Naive thymus-derived CD4-positive, alpha-beta T cell (primary cell): Measurements from ENCODE around the gene KLRF1. TPM values are rescaled to one million over a fixed set of nuclear protein-coding genes. Genes with fewer than 3 reads are reported as not detected.

ENCODE experiments used
- ATAC-seq: fragments of 150-1000 bp; cut with Tn5 transposase; 2 replicates; pipeline ENCODE4 v1.10.0; 2021; ENCODE audit warnings: mild to moderate bottlenecking, moderate library complexity
- CTCF ChIA-PET: fragments of 350-600 bp; sonication (Branson Sonifier 250); formaldehyde crosslinking; loops from one replicate; lab custom pipeline; 2021; ENCODE audit warnings: antibody characterized with exemption; lab: Charles Lee
- POLR2A ChIA-PET: fragments of 350-600 bp; sonication (Branson Sonifier 250); formaldehyde crosslinking; loops from one replicate; lab custom pipeline; 2021; ENCODE audit warnings: antibody characterized with exemption, inconsistent platforms; lab: Charles Lee
- DNase-seq, 9 donors: peaks; one replicate each; pipeline versions ENCODE4 v3.0.0 to v3.0.0-alpha.2; 2020 to 2022; ENCODE audit warnings: mixed read lengths in 1 of 9
- H3K27ac ChIP-seq: one replicate; pipeline ENCODE4 v1.7.0; 2013; ENCODE audit warnings: mild to moderate bottlenecking, low read depth, low read length, moderate library complexity
- H3K27me3 ChIP-seq, 2 donors: one replicate each; pipeline ENCODE4 v1.7.0; 2013; ENCODE audit warnings: low read length in 2 of 2, mild to moderate bottlenecking in 2 of 2, moderate library complexity in 2 of 2; ENCODE audit not compliant: control insufficient read depth in 2 of 2, insufficient read depth in 2 of 2
- H3K36me3 ChIP-seq, 3 experiments: 1 replicate in 2 of 3; 2 replicates in 1 of 3; pipeline ENCODE4 v1.7.0; 2013; ENCODE audit warnings: low read length in 3 of 3, mild to moderate bottlenecking in 3 of 3, moderate library complexity in 1 of 3; ENCODE audit not compliant: insufficient read depth in 3 of 3, control insufficient read depth in 2 of 3
- H3K4me1 ChIP-seq, 2 donors: one replicate each; pipeline ENCODE4 v1.7.0; 2013; ENCODE audit warnings: low read length in 2 of 2, mild to moderate bottlenecking in 2 of 2, moderate library complexity in 1 of 2; ENCODE audit not compliant: control insufficient read depth in 2 of 2, insufficient read depth in 2 of 2
- H3K4me3 ChIP-seq: 2 replicates; pipeline ENCODE4 v1.7.0; 2013; ENCODE audit warnings: mild to moderate bottlenecking, low read length
- H3K9me3 ChIP-seq, 3 experiments: 1 replicate in 2 of 3; 2 replicates in 1 of 3; pipeline ENCODE4 v1.7.0; 2013; ENCODE audit warnings: low read length in 3 of 3; ENCODE audit not compliant: control insufficient read depth in 2 of 3
- H3K27ac Mint-ChIP-seq, 9 donors: one replicate each; pipeline ENCODE4 v1.8.0; 2020 to 2022; ENCODE audit warnings: mixed read lengths in 9 of 9, mild to moderate bottlenecking in 8 of 9, moderate library complexity in 5 of 9, inconsistent platforms in 2 of 9
- H3K27me3 Mint-ChIP-seq, 5 donors: one replicate each; pipeline ENCODE4 v1.8.0; 2021 to 2022; ENCODE audit warnings: mixed read lengths in 5 of 5, mild to moderate bottlenecking in 1 of 5
- H3K36me3 Mint-ChIP-seq, 5 donors: one replicate each; pipeline ENCODE4 v1.8.0; 2020 to 2022; ENCODE audit warnings: mixed read lengths in 5 of 5, mild to moderate bottlenecking in 3 of 5, inconsistent platforms in 1 of 5
- H3K4me1 Mint-ChIP-seq, 7 donors: one replicate each; pipeline ENCODE4 v1.8.0; 2020 to 2022; ENCODE audit warnings: mixed read lengths in 7 of 7, mild to moderate bottlenecking in 3 of 7, inconsistent platforms in 1 of 7
- H3K4me3 Mint-ChIP-seq, 10 donors: one replicate each; pipeline ENCODE4 v1.8.0; 2020 to 2022; ENCODE audit warnings: mild to moderate bottlenecking in 10 of 10, mixed read lengths in 10 of 10, moderate library complexity in 6 of 10, inconsistent platforms in 2 of 10
- H3K9me3 Mint-ChIP-seq, 11 donors: one replicate each; pipeline ENCODE4 v1.8.0; 2020 to 2022; ENCODE audit warnings: mixed read lengths in 11 of 11, mild to moderate bottlenecking in 4 of 11, inconsistent platforms in 1 of 11, moderate library complexity in 1 of 11
- intact Hi-C, 2 donors: fragments of 100-400 bp; cut with micrococcal nuclease; formaldehyde crosslinking; loops; one replicate each; pipeline ENCODE4 v1.15.1; 2023
- polyA plus RNA-seq, 2 donors: library from polyadenylated mRNA; unstranded; fragments of 300-500 nt; fragmentation: Illumina TruSeq; gene quantifications; one replicate each; pipeline ENCODE4 v1.2.3, GENCODE V29; 2021
- total RNA-seq, 6 experiments: library from RNA in 5 of 6; stranded (reverse) in 5 of 6; gene quantifications; 1 replicate in 5 of 6; 2 replicates in 1 of 6; pipeline ENCODE4 v1.2.3 and lab custom pipeline; 2021 to 2026

Gene KLRF1
- total and polyA plus RNA-seq, 7 experiments from 2014 or later, result 0.35 to 34.8 (median 1.3) TPM

DNA sequence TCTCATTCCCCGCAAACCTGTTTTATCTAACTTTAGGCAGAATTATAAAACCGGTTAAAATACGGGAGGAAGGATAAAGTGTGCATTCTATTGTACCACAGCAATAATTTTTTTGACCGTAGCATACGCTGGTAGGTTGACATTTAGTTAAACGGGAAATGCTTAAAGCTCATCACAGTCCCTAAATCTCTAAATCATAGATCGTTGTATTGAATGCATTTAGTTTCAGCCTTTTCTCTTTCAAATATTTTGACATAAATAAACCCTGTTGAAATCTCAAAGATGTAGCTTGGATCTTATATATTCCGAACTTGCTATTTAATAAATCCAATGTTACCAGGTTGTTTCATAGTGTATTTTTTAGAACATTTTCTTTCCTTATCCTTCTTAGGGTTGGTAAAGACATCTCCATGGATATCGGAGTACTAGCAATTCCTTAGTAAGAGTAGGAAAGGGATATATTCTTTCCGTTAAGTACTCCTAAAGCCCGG lies 41.1 kb downstream of the KLRF1 start:
- no peaks in the 10 kb centered on the region for H3K27me3 ChIP-seq
- peaks cover 7 to 15% of the 10 kb centered on the region in 2 donors for H3K4me1 ChIP-seq
- H3K4me3 ChIP-seq, result peak overlapping the region; percentile 68
- H3K27ac ChIP-seq, result peak overlapping the region; percentile 94
- Mint-ChIP-seq H3K9me3 (peaks cover 4 to 10% (median 9%) of the 10 kb centered on the region in 11 donors), H3K27ac (peak overlapping the region; percentile 97 to 100 (median 99)), H3K36me3 (peaks cover 4 to 25% (median 12%) of the 10 kb centered on the region in 5 donors), H3K4me3 (peak overlapping the region; percentile 87 to 99 (median 93)), H3K27me3 (no peaks in the 10 kb centered on the region), H3K4me1 (peaks cover 18 to 52% (median 40%) of the 10 kb centered on the region in 7 donors)
- intact Hi-C loops, result loop anchor here (1.0 to 5.0 kb wide), 12 partner anchors 14 to 744 kb away; partner anchors contain the start of genes GABARAPL1 (in 1 of the 2) and MAGOHB (in 1 of the 2)
- POLR2A ChIA-PET, result interaction anchor here (0.5 to 4.2 kb wide), 22 partner anchors 13 to 499 kb away, joined by 3 to 88 read pairs (median 5); partner anchors contain the start of genes CD69, CLEC2D and GABARAPL1
- ATAC-seq (no peak), DNase-seq (peak in 5 of 9 donors; percentile 20 to 45 (median 29))
- CTCF ChIA-PET, result interaction anchor here (0.6 kb wide), 1 partner anchor 52 kb away, joined by 3 read pairs; no protein-coding TSS in a partner anchor
- H3K9me3 ChIP-seq, result peaks cover 0 to under 1% (median 0%) of the 10 kb centered on the region in 3 experiments
- no peaks in the 10 kb centered on the region for H3K36me3 ChIP-seq

DNA sequence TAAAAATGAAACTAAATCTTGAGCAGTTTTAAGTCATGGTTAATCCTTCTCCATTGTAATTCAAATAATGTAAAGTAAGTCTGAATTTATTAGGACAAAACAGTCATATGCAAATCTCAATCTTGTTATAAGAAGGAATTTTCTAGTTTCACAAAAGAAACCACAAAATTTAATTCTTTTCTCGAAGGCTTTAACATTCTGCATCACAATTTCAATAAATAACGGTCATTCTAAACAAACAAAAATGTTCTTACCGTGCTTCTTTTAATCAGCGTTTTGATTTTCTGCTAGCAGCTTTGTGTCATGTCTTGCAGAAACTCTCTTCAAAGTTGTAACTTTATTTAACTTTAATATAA lies 41.6 kb downstream of the KLRF1 start:
- Mint-ChIP-seq H3K4me1 (peaks cover 12 to 50% (median 35%) of the 10 kb centered on the region in 7 donors), H3K4me3 (peak overlapping the region; percentile 87 to 99 (median 93)), H3K36me3 (peaks cover 0 to 19% (median 6%) of the 10 kb centered on the region in 5 donors)

GRCh38 chr12:9869307-9870161 lies 42.3 kb downstream of the KLRF1 start, which contains the start of gene CLEC2B:
TSS of gene CLEC2B (minus strand) at chr12:9869354.
- H3K27ac ChIP-seq, result peak within 1 kb of the TSS; percentile 94
- DNase-seq (peak in 7 of 9 donors; percentile 54 to 71 (median 58)), ATAC-seq (peak; percentile 83)
- Mint-ChIP-seq H3K36me3 (peaks cover 0 to 15% (median 3%) of the 10 kb centered on the region in 5 donors), H3K27me3 (no peaks in the 10 kb centered on the region), H3K27ac (peak within 1 kb of the TSS; percentile 97 to 100 (median 99)), H3K9me3 (no peaks in the 10 kb centered on the region), H3K4me3 (peak within 1 kb of the TSS; percentile 87 to 99 (median 93)), H3K4me1 (peaks cover 7 to 44% (median 29%) of the 10 kb centered on the region in 7 donors)
- ChIA-PET POLR2A (interaction anchor here (0.6 to 4.2 kb wide), 29 partner anchors 11 to 343 kb away, joined by 3 to 88 read pairs (median 4); partner anchors contain the start of genes CD69, CLEC2D and GABARAPL1), CTCF (interaction anchor here (0.6 to 2.7 kb wide), 4 partner anchors 53 to 127 kb away, joined by 3 to 9 read pairs (median 4); no protein-coding TSS in a partner anchor)
- peaks cover 7 to 14% of the 10 kb centered on the region in 2 donors for H3K4me1 ChIP-seq
- no peaks in the 10 kb centered on the region for H3K36me3 ChIP-seq
- H3K27me3 ChIP-seq, result no peaks in the 10 kb centered on the region
- peak within 1 kb of the TSS; percentile 68 for H3K4me3 ChIP-seq
- no peaks in the 10 kb centered on the region for H3K9me3 ChIP-seq
- intact Hi-C loops, result loop anchor here (1.0 to 5.0 kb wide), 17 partner anchors 15 to 743 kb away; partner anchors contain the start of genes GABARAPL1 (in 2 of the 2), CD69 (in 1 of the 2) and MAGOHB (in 1 of the 2)

More for the DNA sequence above, 41.6 kb downstream of the KLRF1 start:
- Histone ChIP-seq H3K36me3 (no peaks in the 10 kb centered on the region), H3K4me1 (peaks cover 7 to 15% of the 10 kb centered on the region in 2 donors), H3K9me3 (no peaks in the 10 kb centered on the region), H3K4me3 (peak overlapping the region; percentile 68), H3K27me3 (no peaks in the 10 kb centered on the region), H3K27ac (peak overlapping the region; percentile 94)
- ATAC-seq (no peak), DNase-seq (no peak)
- CTCF ChIA-PET, result interaction anchor here (0.6 to 0.9 kb wide), 2 partner anchors 53 to 111 kb away, joined by 3 to 4 read pairs; no protein-coding TSS in a partner anchor
- POLR2A ChIA-PET, result interaction anchor here (0.6 to 4.2 kb wide), 26 partner anchors 11 to 344 kb away, joined by 3 to 88 read pairs (median 4); partner anchors contain the start of genes CD69, CLEC2D and GABARAPL1
- intact Hi-C loops, result loop anchor here (1.0 to 5.0 kb wide), 18 partner anchors 14 to 743 kb away; partner anchors contain the start of genes GABARAPL1 (in 2 of the 2), CD69 (in 1 of the 2) and MAGOHB (in 1 of the 2)
- H3K27me3 Mint-ChIP-seq, result no peaks in the 10 kb centered on the region
- H3K9me3 Mint-ChIP-seq, result peaks cover 0 to 4% (median 3%) of the 10 kb centered on the region in 11 donors
- H3K27ac Mint-ChIP-seq, result peak overlapping the region; percentile 97 to 100 (median 99)

- intact Hi-C loops, result no loop called here
- POLR2A ChIA-PET, result interaction anchor here (0.5 to 3.5 kb wide), 7 partner anchors 16 to 109 kb away, joined by 3 to 28 read pairs (median 5); partner anchors contain the start of gene CD69
- H3K4me3 Mint-ChIP-seq, result peak overlapping the region; percentile 87 to 99 (median 93)
- H3K9me3 ChIP-seq, result no peaks in the 10 kb centered on the region
- CTCF ChIA-PET, result interaction anchor here (0.8 to 2.7 kb wide), 2 partner anchors 25 to 120 kb away, joined by 3 to 9 read pairs; no protein-coding TSS in a partner anchor
- no peaks in the 10 kb centered on the region for H3K27me3 ChIP-seq
- H3K36me3 Mint-ChIP-seq, result peaks cover 0 to 14% (median 3%) of the 10 kb centered on the region in 5 donors
- DNase-seq (peak in 4 of 9 donors; percentile 14 to 41 (median 30)), ATAC-seq (no peak)
- peaks cover 4 to 35% (median 23%) of the 10 kb centered on the region in 7 donors for H3K4me1 Mint-ChIP-seq
- peak overlapping the region; percentile 68 for H3K4me3 ChIP-seq
- peak overlapping the region; percentile 97 to 100 (median 99) for H3K27ac Mint-ChIP-seq
- peaks cover 7 to 9% of the 10 kb centered on the region in 2 donors for H3K4me1 ChIP-seq
- H3K27ac ChIP-seq, result peak overlapping the region; percentile 94
- H3K27me3 Mint-ChIP-seq, result no peaks in the 10 kb centered on the region
- H3K36me3 ChIP-seq, result no peaks in the 10 kb centered on the region
- peaks cover 0 to 1% (median 0%) of the 10 kb centered on the region in 11 donors for H3K9me3 Mint-ChIP-seq
Observed at GRCh38 chr12:9870286-9870866, 43.1 kb downstream of the KLRF1 start.

DNA sequence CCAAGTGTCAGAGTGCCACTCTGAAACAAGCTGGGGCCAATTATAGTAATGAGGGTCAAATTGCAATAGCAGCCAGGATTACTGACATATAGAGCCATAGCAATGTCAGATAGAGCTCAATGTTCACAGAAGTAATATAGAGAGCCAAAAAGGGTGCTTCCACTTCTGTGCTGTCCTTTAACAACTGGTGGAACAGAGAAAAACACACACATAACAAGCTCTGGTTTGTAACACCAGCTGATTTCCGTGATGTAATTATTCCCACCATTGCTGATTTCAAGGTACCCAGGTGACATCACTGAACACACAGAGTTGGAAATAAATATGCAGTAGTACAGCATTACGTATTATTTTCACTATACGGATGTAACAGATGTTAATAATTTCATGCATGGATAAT lies 44.9 kb downstream of the KLRF1 start:
- no peak for ATAC-seq
- Mint-ChIP-seq H3K36me3 (peaks cover 0 to 6% (median 0%) of the 10 kb centered on the region in 5 donors), H3K9me3 (peaks cover 0 to 2% (median 0%) of the 10 kb centered on the region in 11 donors), H3K4me3 (peak overlapping the region in 1 of 10 donors; percentile 28), H3K4me1 (peaks cover 2 to 34% (median 22%) of the 10 kb centered on the region in 7 donors), H3K27ac (peak overlapping the region in 5 of 9 donors; percentile 0 to 100 (median 47)), H3K27me3 (no peaks in the 10 kb centered on the region)
- no peaks in the 10 kb centered on the region for H3K9me3 ChIP-seq
- POLR2A ChIA-PET, result interaction anchor here (0.9 to 3.5 kb wide), 9 partner anchors 11 to 117 kb away, joined by 3 to 28 read pairs (median 4); partner anchors contain the start of gene CD69
- H3K36me3 ChIP-seq, result no peaks in the 10 kb centered on the region
- CTCF ChIA-PET, result interaction anchor here (0.6 to 2.7 kb wide), 3 partner anchors 76 to 129 kb away, joined by 3 to 9 read pairs (median 3); no protein-coding TSS in a partner anchor
- no peak overlapping the region for H3K4me3 ChIP-seq
- intact Hi-C loops, result no loop called here
- no peaks in the 10 kb centered on the region for H3K27me3 ChIP-seq
- H3K27ac ChIP-seq, result no peak overlapping the region
- H3K4me1 ChIP-seq, result peaks cover 7 to 9% of the 10 kb centered on the region in 2 donors
- no peak for DNase-seq
